Measurements from ENCODE around the gene RASAL1.

The RASAL1 gene

DNA sequence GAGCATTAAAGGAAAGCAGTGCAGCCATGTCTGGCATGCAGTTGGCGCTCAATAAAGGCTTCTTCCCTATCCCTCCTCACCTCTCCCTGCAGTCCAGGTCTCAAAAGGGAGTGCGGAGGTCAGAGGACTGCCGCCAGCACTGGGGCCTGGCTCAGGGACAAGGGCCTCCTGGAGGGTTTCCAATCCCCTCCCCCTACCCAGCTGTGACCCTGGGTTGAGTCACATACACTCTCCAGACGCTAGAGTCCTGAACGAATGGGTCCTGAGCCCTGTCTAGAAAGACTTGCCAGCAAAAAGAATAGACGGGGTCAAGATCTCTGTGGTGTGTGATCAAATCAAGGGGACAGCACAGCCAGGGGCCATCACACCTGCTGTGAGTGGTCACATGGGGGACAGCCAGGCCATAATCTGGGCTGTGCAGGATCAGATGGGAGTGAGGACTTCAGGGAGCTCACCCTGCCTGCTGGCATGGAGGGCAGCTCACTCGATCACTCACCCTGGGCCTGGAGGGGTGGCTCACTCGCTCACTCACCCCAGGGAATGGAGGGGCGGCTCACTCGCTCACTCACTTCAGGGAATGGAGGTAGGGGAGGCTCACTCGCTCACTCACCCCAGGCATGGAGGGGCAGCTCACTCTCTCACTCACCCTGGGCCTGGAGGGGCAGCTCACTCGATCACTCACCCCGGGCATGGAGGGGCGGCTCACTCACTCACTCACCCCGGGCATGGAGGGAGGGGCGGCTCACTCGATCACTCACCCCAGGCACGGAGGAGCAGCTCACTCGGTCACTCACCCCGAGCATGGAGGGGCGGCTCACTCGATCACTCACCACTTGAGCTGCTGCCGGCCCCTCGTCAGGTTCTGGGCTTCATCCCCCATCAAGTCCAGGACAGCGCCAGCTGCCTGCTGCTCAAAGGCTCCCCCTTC, 26.8 kb upstream of the RASAL1 start:
- DNase-seq (ENCODE audit: low read depth in 2 of 2, low spot score in 1 of 2), result no peak

GRCh38 chr12:113161415-113162016, 26.0 kb upstream of the RASAL1 start:
- no peak for DNase-seq (ENCODE audit: low read depth in 2 of 2, low spot score in 1 of 2)

DNA sequence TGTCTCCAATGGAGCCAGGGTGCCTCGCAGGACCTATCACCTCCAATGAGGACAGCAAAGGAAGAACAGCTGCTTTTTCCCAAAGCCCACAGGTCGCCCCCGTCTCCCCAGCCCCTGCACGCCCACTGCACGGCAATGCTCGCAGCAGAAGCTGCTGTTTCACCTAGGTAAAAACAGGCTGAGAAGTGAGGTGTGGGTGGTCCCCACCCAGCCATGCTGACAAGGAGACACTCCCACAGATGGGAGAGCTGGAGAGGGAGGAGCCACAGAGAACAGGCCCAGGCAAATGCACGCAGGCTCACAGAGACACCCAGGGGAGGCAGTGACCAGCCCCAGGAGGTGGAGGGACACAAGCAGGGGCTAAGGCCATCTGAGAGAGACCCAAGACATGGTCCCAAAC, 24.4 kb upstream of the RASAL1 start:
- DNase-seq (ENCODE audit: low read depth in 2 of 2, low spot score in 1 of 2), result no peak

- DNase-seq (ENCODE audit: low read depth in 2 of 2, low spot score in 1 of 2), result no peak
These were observed 23.1 kb upstream of the RASAL1 start for GRCh38 chr12:113158439-113159203.

GRCh38 chr12:113157218-113157859, 21.8 kb upstream of the RASAL1 start:
- no peak for DNase-seq (ENCODE audit: low read depth in 2 of 2, low spot score in 1 of 2)

- DNase-seq (ENCODE audit: low read depth in 2 of 2, low spot score in 1 of 2), result no peak
These were observed 20.1 kb upstream of the RASAL1 start for GRCh38 chr12:113155646-113156045.

GRCh38 chr12:113155060-113155459, 19.5 kb upstream of the RASAL1 start:
- no peak for DNase-seq (ENCODE audit: low read depth in 2 of 2, low spot score in 1 of 2)

- no peak for DNase-seq (ENCODE audit: low read depth in 2 of 2, low spot score in 1 of 2)
These were observed 18.9 kb upstream of the RASAL1 start for GRCh38 chr12:113154351-113154973.

GRCh38 chr12:113152835-113153814, 17.6 kb upstream of the RASAL1 start:
- peak in 1 of 2 donors; percentile 8 for DNase-seq (ENCODE audit: low read depth in 2 of 2, low spot score in 1 of 2)

DNA sequence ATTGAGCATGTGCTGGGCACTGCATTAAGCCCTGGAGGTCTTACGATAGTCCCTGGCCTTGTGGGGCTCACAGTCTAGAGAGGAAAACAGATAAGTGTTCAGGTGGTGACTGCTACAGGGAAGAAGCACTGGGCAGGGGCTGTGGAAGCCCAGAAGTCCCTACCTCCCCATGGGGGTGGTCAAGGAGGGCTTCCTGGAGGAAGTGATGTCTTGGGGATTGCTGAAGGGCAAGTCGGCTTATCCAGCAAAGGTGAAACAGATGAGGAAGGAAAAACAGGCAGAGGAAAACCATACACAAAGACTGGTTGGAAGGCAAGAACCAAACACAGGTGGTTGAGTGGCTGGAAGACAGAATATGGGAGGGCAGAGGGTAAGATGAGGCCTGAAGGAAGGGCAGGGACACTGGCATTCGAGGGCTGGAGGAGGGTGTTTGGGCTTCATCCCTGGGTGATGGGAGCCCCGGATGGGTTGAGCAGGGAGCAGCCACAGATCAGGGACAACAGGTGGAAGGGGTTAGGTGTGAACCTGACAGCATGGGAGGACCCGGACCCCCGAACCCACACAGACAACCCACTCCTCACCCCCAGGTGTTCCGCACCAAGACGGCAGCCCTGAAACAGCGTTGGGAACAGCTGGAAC, 16.8 kb upstream of the RASAL1 start:
- DNase-seq (ENCODE audit: low read depth in 2 of 2, low spot score in 1 of 2), result no peak

DNA sequence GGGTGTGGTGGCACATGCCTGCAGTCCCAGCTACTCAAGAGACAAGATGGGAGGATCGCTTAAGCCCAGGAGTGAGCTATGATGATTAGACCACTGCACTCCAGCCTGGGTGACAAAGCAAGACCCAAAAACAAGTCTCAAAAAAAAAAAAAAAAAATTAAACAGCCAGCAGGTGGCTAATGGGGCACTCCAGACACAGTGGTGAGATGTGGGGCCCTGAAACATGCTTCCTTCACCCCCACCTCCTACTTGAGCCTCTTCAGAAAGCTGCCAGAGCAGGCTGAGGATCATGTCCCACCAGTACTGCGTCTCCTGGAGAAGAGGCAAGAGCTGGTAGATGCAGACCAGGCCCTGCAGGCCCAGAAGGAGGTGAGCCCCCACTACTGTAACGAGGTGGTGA, 16.1 kb upstream of the RASAL1 start:
- no peak for DNase-seq (ENCODE audit: low read depth in 2 of 2, low spot score in 1 of 2)

GRCh38 chr12:113149361-113150150, 14.0 kb upstream of the RASAL1 start, which contains the start of gene CFAP73:
TSS of gene CFAP73 (plus strand) at chr12:113149724. CDS start at chr12:113149858, 134 bp downstream.
- no peak for DNase-seq (ENCODE audit: low read depth in 2 of 2, low spot score in 1 of 2)

- DNase-seq (ENCODE audit: low read depth in 2 of 2, low spot score in 1 of 2), result no peak
These were observed 11.4 kb upstream of the RASAL1 start for GRCh38 chr12:113146999-113147398.

GRCh38 chr12:113145720-113146551, 10.4 kb upstream of the RASAL1 start:
- DNase-seq (ENCODE audit: low read depth in 2 of 2, low spot score in 1 of 2), result no peak

DNA sequence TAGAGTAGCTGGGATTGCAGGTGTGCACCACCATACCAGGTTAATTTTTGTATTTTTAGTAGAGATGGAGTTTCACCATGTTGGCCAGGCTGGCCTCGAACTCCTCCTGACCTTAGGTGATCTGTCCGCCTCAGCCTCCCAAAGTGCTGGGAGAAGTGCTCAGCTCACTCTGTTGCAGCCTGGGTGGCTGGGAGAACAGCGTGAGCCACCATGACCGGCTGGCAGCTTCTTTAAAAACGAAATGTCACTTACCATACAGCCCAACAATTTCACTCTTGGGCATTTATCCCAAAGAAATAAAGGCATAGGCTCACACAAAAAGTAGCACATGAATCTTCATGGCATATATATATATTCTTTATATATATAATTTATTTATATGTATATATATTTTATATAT, 9.2 kb upstream of the RASAL1 start:
- DNase-seq (ENCODE audit: low read depth in 2 of 2, low spot score in 1 of 2), result no peak

DNA sequence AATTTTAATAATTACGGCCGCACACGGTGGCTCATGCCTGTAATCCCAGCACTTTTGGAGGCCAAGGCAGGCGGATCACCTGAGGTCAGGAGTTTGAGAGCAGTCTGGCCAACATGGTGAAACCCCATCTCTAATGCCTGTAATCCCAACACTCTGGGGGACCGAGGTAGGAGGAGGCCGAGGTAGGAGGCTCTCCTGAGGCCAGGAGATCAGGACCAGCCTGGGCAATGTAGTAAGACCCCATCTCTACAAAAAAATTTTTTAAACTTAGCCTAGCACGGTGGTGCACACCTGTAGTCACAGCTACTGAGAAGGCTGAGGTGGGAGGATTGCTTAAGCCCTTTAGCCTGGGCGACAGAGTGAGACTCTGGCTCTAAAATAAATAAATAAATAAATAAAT, 8.4 kb upstream of the RASAL1 start:
- no peak for DNase-seq (ENCODE audit: low read depth in 2 of 2, low spot score in 1 of 2)

- no peak for DNase-seq (ENCODE audit: low read depth in 2 of 2, low spot score in 1 of 2)
These were observed 7.3 kb upstream of the RASAL1 start for GRCh38 chr12:113142886-113143332.

All from stimulated activated CD8-positive, alpha-beta memory T cell treated with anti-CD3 and anti-CD28 coated beads, Interleukin-4, amount 100 ng/mL, for 1 hour (primary cell).